H9 (cell line): ENCODE measurements around the gene PREX1. TPM values are rescaled to one million over a fixed set of nuclear protein-coding genes. Genes with fewer than 3 reads are reported as not detected.

Source experiments
- DNase-seq: peaks from one replicate; pipeline ENCODE4 v3.0.0-alpha.2; 2017
- H2AFZ ChIP-seq: one replicate; pipeline ENCODE4 v1.6.1; 2013; ENCODE audit warnings: mild to moderate bottlenecking, low read length, control low read depth, moderate library complexity
- H2AK5ac ChIP-seq: 2 replicates; pipeline ENCODE4 v1.6.1; 2013; ENCODE audit warnings: low read length, control low read depth, mixed read lengths; ENCODE audit not compliant: insufficient read length
- H2BK120ac ChIP-seq: one replicate; pipeline ENCODE4 v1.6.1; 2013; ENCODE audit warnings: low read depth, mild to moderate bottlenecking, low read length, control low read depth, inconsistent platforms; ENCODE audit not compliant: poor library complexity, severe bottlenecking
- H2BK12ac ChIP-seq: 2 replicates; pipeline ENCODE4 v1.6.1; 2013; ENCODE audit warnings: low read length, control low read depth, mixed read lengths, low read depth; ENCODE audit not compliant: insufficient read length
- H2BK15ac ChIP-seq: 2 replicates; pipeline ENCODE4 v1.6.1; 2013; ENCODE audit warnings: low read depth, low read length, control low read depth
- H2BK20ac ChIP-seq: one replicate; pipeline ENCODE4 v1.6.1; 2013; ENCODE audit warnings: low read depth, mild to moderate bottlenecking, low read length, control low read depth, inconsistent platforms; ENCODE audit not compliant: poor library complexity, severe bottlenecking
- H2BK5ac ChIP-seq: 2 replicates; pipeline ENCODE4 v1.6.1; 2013; ENCODE audit warnings: low read length, control low read depth, mixed read lengths; ENCODE audit not compliant: insufficient read length
- H3K14ac ChIP-seq: 2 replicates; pipeline ENCODE4 v1.6.1; 2013; ENCODE audit warnings: low read length, control low read depth; ENCODE audit not compliant: insufficient read depth
- H3K18ac ChIP-seq: 2 replicates; pipeline ENCODE4 v1.6.1; 2013; ENCODE audit warnings: low read depth, mild to moderate bottlenecking, mixed read lengths, low read length, control low read depth; ENCODE audit not compliant: insufficient read length
- H3K23ac ChIP-seq: 2 replicates; pipeline ENCODE4 v1.6.1; 2013; ENCODE audit warnings: low read length, control low read depth, mixed read lengths, low read depth; ENCODE audit not compliant: insufficient read length
- H3K23me2 ChIP-seq: 2 replicates; pipeline ENCODE4 v1.6.1; 2013; ENCODE audit warnings: low read depth, mild to moderate bottlenecking, mixed read lengths, low read length, control low read depth; ENCODE audit not compliant: insufficient read length, poor library complexity, severe bottlenecking
- H3K27ac ChIP-seq: 2 replicates; pipeline ENCODE4 v1.5.1; 2013; ENCODE audit warnings: low read length, control low read depth, mixed read lengths, low read depth; ENCODE audit not compliant: insufficient read length
- H3K27me3 ChIP-seq: 2 replicates; pipeline ENCODE4 v1.6.1; 2013; ENCODE audit warnings: low read length, control low read depth, inconsistent platforms; ENCODE audit not compliant: insufficient read depth
- H3K4ac ChIP-seq: 2 replicates; pipeline ENCODE4 v1.6.1; 2013; ENCODE audit warnings: low read depth, mild to moderate bottlenecking, control low read depth, inconsistent platforms, low read length, moderate library complexity
- H3K4me1 ChIP-seq: 2 replicates; pipeline ENCODE4 v1.6.1; 2013; ENCODE audit warnings: low read length, control low read depth, inconsistent platforms; ENCODE audit not compliant: insufficient read depth
- H3K4me2 ChIP-seq: 2 replicates; pipeline ENCODE4 v1.6.1; 2013; ENCODE audit warnings: low read length, control low read depth, mixed read lengths; ENCODE audit not compliant: insufficient read length, insufficient read depth
- H3K56ac ChIP-seq: 2 replicates; pipeline ENCODE4 v1.6.1; 2013; ENCODE audit warnings: low read depth, mild to moderate bottlenecking, mixed read lengths, low read length, control low read depth; ENCODE audit not compliant: insufficient read length
- H3K79me1 ChIP-seq: 2 replicates; pipeline ENCODE4 v1.6.1; 2013; ENCODE audit warnings: low read depth, mild to moderate bottlenecking, moderate library complexity, low read length, control low read depth, inconsistent platforms; ENCODE audit not compliant: insufficient read depth, poor library complexity, severe bottlenecking
- H3K79me2 ChIP-seq: 2 replicates; pipeline ENCODE4 v1.6.1; 2013; ENCODE audit warnings: low read length, control low read depth, inconsistent platforms; ENCODE audit not compliant: insufficient read depth
- H3K9ac ChIP-seq: 2 replicates; pipeline ENCODE4 v1.6.1; 2013; ENCODE audit warnings: low read length, control low read depth, mixed read lengths; ENCODE audit not compliant: insufficient read length; ENCODE audit errors: extremely low read depth
- H3K9me3 ChIP-seq: one replicate; pipeline ENCODE4 v1.6.1; 2013; ENCODE audit warnings: low read depth, low read length, inconsistent platforms; ENCODE audit not compliant: control insufficient read depth
- H3T11ph ChIP-seq: one replicate; pipeline ENCODE4 v1.6.1; 2013; ENCODE audit warnings: mild to moderate bottlenecking, low read length, control low read depth, inconsistent platforms
- H4K20me1 ChIP-seq: one replicate; pipeline ENCODE4 v1.6.1; 2013; ENCODE audit not compliant: control insufficient read depth, insufficient read length, insufficient read depth
- H4K5ac ChIP-seq: 2 replicates; pipeline ENCODE4 v1.6.1; 2013; ENCODE audit warnings: low read depth, mild to moderate bottlenecking, mixed read lengths, low read length, control low read depth; ENCODE audit not compliant: insufficient read length
- H4K8ac ChIP-seq: replicated peaks from 2 replicates; pipeline ENCODE4 v1.6.1; 2013; ENCODE audit warnings: low read length, control low read depth, mixed read lengths, low read depth; ENCODE audit not compliant: insufficient read length
- H4K91ac ChIP-seq: 2 replicates; pipeline ENCODE4 v1.6.1; 2013; ENCODE audit warnings: low read depth, mild to moderate bottlenecking, moderate library complexity, mixed read lengths, low read length, control low read depth; ENCODE audit not compliant: insufficient read length
- H3K27ac Mint-ChIP-seq, 3 experiments: 2 replicates in 2 of 3; 3 replicates in 1 of 3; pipeline ENCODE4 v1.8.0; 2020 to 2021; ENCODE audit warnings: mixed read lengths in 3 of 3, mild to moderate bottlenecking in 1 of 3, moderate library complexity in 1 of 3
- H3K27me3 Mint-ChIP-seq: 2 replicates; pipeline ENCODE4 v1.8.0; 2021; ENCODE audit warnings: low read depth, mild to moderate bottlenecking, moderate library complexity, mixed read lengths
- H3K36me3 Mint-ChIP-seq, 3 experiments: 2 replicates in 2 of 3; 3 replicates in 1 of 3; pipeline ENCODE4 v1.8.0; 2020 to 2021; ENCODE audit warnings: low read depth in 3 of 3, mixed read lengths in 3 of 3; ENCODE audit not compliant: insufficient read depth in 1 of 3
- H3K4me1 Mint-ChIP-seq, 2 experiments: 2 replicates each; pipeline ENCODE4 v1.8.0; 2020; ENCODE audit warnings: mixed read lengths in 2 of 2
- H3K4me3 Mint-ChIP-seq, 2 experiments: 2 replicates in 1 of 2; 3 replicates in 1 of 2; pipeline ENCODE4 v1.8.0; 2020 to 2021; ENCODE audit warnings: mild to moderate bottlenecking in 2 of 2, mixed read lengths in 2 of 2, moderate library complexity in 1 of 2
- H3K9me3 Mint-ChIP-seq, 2 experiments: 2 replicates in 1 of 2; 3 replicates in 1 of 2; pipeline ENCODE4 v1.8.0; 2020; ENCODE audit warnings: mild to moderate bottlenecking in 2 of 2, mixed read lengths in 2 of 2, moderate library complexity in 1 of 2
- CTCF ChIP-seq: fragments of 200-600 bp; sonication (generic); conservative IDR thresholded peaks from 3 replicates; pipeline ENCODE4 v1.8.0; 2021; ENCODE audit warnings: antibody characterized with exemption, mild to moderate bottlenecking
- WGBS: extraction: QIAGEN DNeasy Blood & Tissue Kit; methylation state at CpG from one replicate; pipeline ENCODE4 v1.1.7; 2013; ENCODE audit warnings: missing lambda C conversion rate, low lambda C conversion rate, mixed read lengths; ENCODE audit not compliant: insufficient read length; ENCODE audit errors: extremely low coverage; 5-methylcytosine and 5-hydroxymethylcytosine counted together
- total RNA-seq: library from RNA; stranded (reverse); gene quantifications from 2 replicates; pipeline ENCODE4 v1.2.1, GENCODE V29; 2021

Gene PREX1
- total RNA-seq, 1 experiment from 2014 or later, result 6.6 TPM

GRCh38 chr20:48814633-48815032, 13.2 kb downstream of the PREX1 start:
- Mint-ChIP-seq H3K27ac (no peak overlapping the region), H3K36me3 (no peaks in the 10 kb centered on the region), H3K27me3 (peaks cover 3% of the 10 kb centered on the region), H3K9me3 (no peaks in the 10 kb centered on the region; a peak in 2 of 5 replicates), H3K4me3 (no peak overlapping the region), H3K4me1 (peaks cover 15 to 19% of the 10 kb centered on the region in 2 experiments)
- H3K18ac ChIP-seq, result no peak overlapping the region
- H3K4ac ChIP-seq, result no peak overlapping the region
- H3K79me1 ChIP-seq, result no peaks in the 10 kb centered on the region
- H3K14ac ChIP-seq, result no peak overlapping the region
- no peak overlapping the region for H4K5ac ChIP-seq
- H3K27ac ChIP-seq, result no peak overlapping the region
- H2BK120ac ChIP-seq, result no peak overlapping the region
- H3K9me3 ChIP-seq, result no peaks in the 10 kb centered on the region
- no peak overlapping the region for H4K8ac ChIP-seq
- H4K91ac ChIP-seq, result no peak overlapping the region
- H3K4me1 ChIP-seq, result no peaks in the 10 kb centered on the region; the same call in 1 of the 2 replicates
- H3K56ac ChIP-seq, result no peak overlapping the region
- no peak overlapping the region for H2BK5ac ChIP-seq
- no peak for TF ChIP-seq CTCF
- no peaks in the 10 kb centered on the region for H3K23me2 ChIP-seq
- no peaks in the 10 kb centered on the region for H3K27me3 ChIP-seq
- no peak overlapping the region for H2AK5ac ChIP-seq
- WGBS, result no CpG with 5 or more reads among the region's 5 CpGs
- no peak overlapping the region for H2BK20ac ChIP-seq
- no peak overlapping the region for H2BK15ac ChIP-seq
- no peak overlapping the region for H3T11ph ChIP-seq
- H3K23ac ChIP-seq, result no peak overlapping the region
- no peak overlapping the region for H3K4me2 ChIP-seq
- H2AFZ ChIP-seq, result no peak overlapping the region
- no peak overlapping the region for H2BK12ac ChIP-seq
- no peaks in the 10 kb centered on the region for H4K20me1 ChIP-seq
- H3K9ac ChIP-seq, result no peak overlapping the region
- DNase-seq, result no peak
- no peaks in the 10 kb centered on the region for H3K79me2 ChIP-seq
